Gastroesophageal sphincter (tissue), 4 donors: ENCODE data around the gene TREH. TPM values are rescaled to one million over a fixed set of nuclear protein-coding genes. Genes with fewer than 3 reads are reported as not detected.

Source experiments
- ATAC-seq: fragments of 150-250 bp; one replicate; pipeline ENCODE4 v1.9.1; 2016; ENCODE audit warnings: mild to moderate bottlenecking, moderate library complexity
- H3K27ac ChIP-seq, 4 donors: fragments of 200-600 bp; sonication (generic) in 3 of 4; 1 replicate in 3 of 4; 2 replicates in 1 of 4; pipeline ENCODE4 v1.5.1; 2016 to 2019
- H3K27me3 ChIP-seq: fragments of 200-600 bp; sonication (generic); one replicate; pipeline ENCODE4 v1.5.1; 2019
- H3K36me3 ChIP-seq, 2 donors: fragments of 200-600 bp; sonication (generic); one replicate each; pipeline ENCODE4 v1.5.1; 2019; ENCODE audit warnings: control low read depth in 1 of 2
- H3K4me1 ChIP-seq, 3 donors: fragments of 200-600 bp; sonication (generic); 1 replicate in 2 of 3; 2 replicates in 1 of 3; pipeline ENCODE4 v1.5.1; 2016 to 2019; ENCODE audit warnings: control low read depth in 2 of 3
- H3K4me3 ChIP-seq, 2 donors: fragments of 200-600 bp; sonication (generic); one replicate each; pipeline ENCODE4 v1.5.1; 2019; ENCODE audit warnings: mild to moderate bottlenecking in 1 of 2, moderate library complexity in 1 of 2
- H3K9me3 ChIP-seq, 3 donors: fragments of 200-600 bp; sonication (generic); one replicate each; pipeline ENCODE4 v1.5.1; 2017 to 2019; ENCODE audit warnings: control low read depth in 2 of 3
- CTCF ChIP-seq, 4 experiments: fragments of 200-600 bp in 2 of 4; fragments of 450-650 bp in 2 of 4; sonication (generic) in 1 of 4; IDR thresholded peaks; one replicate each; pipeline ENCODE4 v1.5.1; 2017 to 2019; ENCODE audit warnings: antibody characterized with exemption in 4 of 4, mild to moderate bottlenecking in 2 of 4, moderate library complexity in 2 of 4
- EP300 ChIP-seq: sonication (generic); formaldehyde crosslinking; IDR thresholded peaks from one replicate; pipeline ENCODE4 v1.6.1; 2017; ENCODE audit warnings: antibody characterized with exemption, mild to moderate bottlenecking
- POLR2A ChIP-seq, 2 donors: fragments of 450-650 bp; IDR thresholded peaks; one replicate each; pipeline ENCODE4 v1.6.1; 2017; ENCODE audit warnings: antibody characterized with exemption in 2 of 2, mild to moderate bottlenecking in 2 of 2, moderate library complexity in 1 of 2
- POLR2AphosphoS5 ChIP-seq: sonication (generic); formaldehyde crosslinking; IDR thresholded peaks from one replicate; pipeline ENCODE4 v1.6.1; 2017; ENCODE audit warnings: antibody characterized with exemption
- WGBS, 2 donors: methylation state at CpG; one replicate each; pipeline ENCODE4 v1.1.5; 2018; ENCODE audit warnings: low coverage in 1 of 2; 5-methylcytosine and 5-hydroxymethylcytosine counted together
- total RNA-seq, 4 donors: library from RNA; depleted of rRNA; stranded (reverse); fragments of >200 nt; gene quantifications; one replicate each; pipeline ENCODE4 v1.1.0, GENCODE V29; 2016

TREH gene
- total RNA-seq, 4 donors from 2014 or later: not detected

GRCh38 chr11:118672846-118673245 lies 6.6 kb downstream of the TREH start:
- no peaks in the 10 kb centered on the region for H3K36me3 ChIP-seq
- TF ChIP-seq POLR2AphosphoS5: no peak
- no peak for TF ChIP-seq CTCF (IDR thresholded peaks at IDR 0.05)
- TF ChIP-seq POLR2A (IDR thresholded peaks at IDR 0.05): no peak
- TF ChIP-seq EP300: no peak
- no peaks in the 10 kb centered on the region for H3K4me1 ChIP-seq
- H3K9me3 ChIP-seq: no peaks in the 10 kb centered on the region
- no peaks in the 10 kb centered on the region for H3K27me3 ChIP-seq
- 50 to 70% methylated on average over 1 of the region's 1 CpG for WGBS, 2 donors
- no peak for ATAC-seq
- H3K4me3 ChIP-seq: no peak overlapping the region
- H3K27ac ChIP-seq: no peak overlapping the region

DNA sequence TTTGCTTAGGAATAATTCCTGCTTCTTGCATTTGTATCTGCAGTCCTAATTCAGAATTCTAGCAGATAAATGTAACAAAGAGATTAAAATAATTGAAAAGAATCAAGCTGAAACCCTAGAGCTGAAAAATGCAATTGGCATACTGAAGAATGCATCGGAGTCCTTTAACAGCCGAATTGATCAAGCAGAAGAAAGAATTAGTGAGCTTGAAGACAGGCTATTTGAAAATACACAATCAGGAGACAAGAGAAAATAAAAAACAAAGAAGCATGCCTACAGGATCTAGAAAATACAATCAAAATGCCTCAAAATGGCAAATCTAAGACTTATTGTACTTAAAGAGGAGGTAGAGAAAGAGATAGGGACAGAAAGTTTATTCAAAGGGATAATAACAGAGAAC lies 8.2 kb downstream of the TREH start:
- Histone ChIP-seq H3K27ac (no peak overlapping the region), H3K4me3 (no peak overlapping the region), H3K4me1 (no peaks in the 10 kb centered on the region), H3K9me3 (no peaks in the 10 kb centered on the region), H3K27me3 (no peaks in the 10 kb centered on the region), H3K36me3 (no peaks in the 10 kb centered on the region)
- TF ChIP-seq EP300 (no peak), POLR2A (IDR thresholded peaks at IDR 0.05) (no peak), POLR2AphosphoS5 (no peak), CTCF (IDR thresholded peaks at IDR 0.05) (no peak)
- 68 to 87% methylated on average over 2 of the region's 2 CpGs for whole genome bisulfite sequencing, 2 donors
- ATAC-seq: no peak

DNA sequence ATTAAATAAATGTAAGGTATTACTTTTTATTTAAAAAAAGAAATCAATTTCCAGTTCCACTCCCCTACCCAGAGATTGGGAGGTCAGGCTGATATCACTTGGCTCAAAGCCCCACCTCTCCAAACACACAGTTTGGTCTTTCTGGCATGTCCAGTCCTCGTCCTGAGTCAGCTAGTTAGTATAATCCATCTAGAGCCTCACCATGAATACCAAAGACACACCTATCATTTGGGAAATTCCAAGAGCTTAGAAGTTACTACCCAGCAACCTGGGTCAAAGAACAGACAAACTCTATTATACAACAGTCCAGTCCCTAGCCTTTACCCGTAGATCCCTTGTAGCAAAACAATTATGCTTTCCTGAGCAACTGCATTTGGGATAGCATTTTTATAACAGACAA lies 9.4 kb downstream of the TREH start:
- Histone ChIP-seq H3K36me3 (no peaks in the 10 kb centered on the region), H3K4me3 (no peak overlapping the region), H3K27me3 (no peaks in the 10 kb centered on the region), H3K9me3 (no peaks in the 10 kb centered on the region), H3K27ac (no peak overlapping the region), H3K4me1 (no peaks in the 10 kb centered on the region)
- no peak for TF ChIP-seq CTCF (IDR thresholded peaks at IDR 0.05)
- TF ChIP-seq EP300: no peak
- TF ChIP-seq POLR2A (IDR thresholded peaks at IDR 0.05): no peak
- no peak for TF ChIP-seq POLR2AphosphoS5
- no peak for ATAC-seq
- WGBS, 2 donors: 58 to 69% methylated on average over 2 of the region's 2 CpGs

GRCh38 chr11:118666371-118666770 lies 13.1 kb downstream of the TREH start:
- no peaks in the 10 kb centered on the region for H3K36me3 ChIP-seq
- no peak for ATAC-seq
- TF ChIP-seq CTCF (IDR thresholded peaks at IDR 0.05): no peak
- WGBS, 2 donors: 82 to 87% methylated on average over 5 of the region's 5 CpGs
- H3K4me1 ChIP-seq: no peaks in the 10 kb centered on the region
- no peak overlapping the region for H3K27ac ChIP-seq
- no peaks in the 10 kb centered on the region for H3K9me3 ChIP-seq
- H3K27me3 ChIP-seq: peaks cover 10% of the 10 kb centered on the region
- no peak overlapping the region for H3K4me3 ChIP-seq

DNA sequence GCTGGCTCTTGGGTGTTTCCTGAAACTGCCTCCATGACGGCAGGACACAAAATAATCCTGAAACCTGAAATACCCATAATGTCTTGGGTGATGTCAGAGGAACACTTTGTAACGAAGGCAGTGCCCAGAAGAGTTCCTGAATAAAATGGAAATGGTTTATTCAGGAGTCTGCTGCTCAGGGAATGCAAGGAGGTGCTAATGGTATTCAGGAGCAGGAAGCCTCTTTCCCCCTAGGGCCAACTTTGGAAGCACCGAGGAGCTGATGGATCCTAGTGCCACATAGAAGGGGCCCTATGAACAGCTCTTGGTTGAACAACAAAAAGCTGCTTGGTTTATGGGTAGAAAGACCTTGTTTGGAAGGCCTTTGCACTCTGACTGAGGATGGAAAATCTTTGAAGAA lies 15.5 kb downstream of the TREH start:
- TF ChIP-seq POLR2AphosphoS5 (no peak), CTCF (IDR thresholded peaks at IDR 0.05) (no peak), EP300 (no peak), POLR2A (IDR thresholded peaks at IDR 0.05) (no peak)
- Histone ChIP-seq H3K4me3 (no peak overlapping the region), H3K36me3 (no peaks in the 10 kb centered on the region), H3K27me3 (peaks cover 22% of the 10 kb centered on the region), H3K4me1 (peaks cover 0 to 12% (median 10%) of the 10 kb centered on the region in 3 donors), H3K27ac (no peak overlapping the region), H3K9me3 (no peaks in the 10 kb centered on the region)
- ATAC-seq: no peak
- WGBS, 2 donors: 48 to 89% methylated on average over 2 to 3 of the region's 3 CpGs
